B cell (primary cell): ENCODE results near the gene SS18L1. TPM values are rescaled to one million over a fixed set of nuclear protein-coding genes. Genes with fewer than 3 reads are reported as not detected.

ENCODE experiments used
- ATAC-seq: fragments of 200-7000 bp; cut with Tn5 transposase; one replicate; pipeline ENCODE4 v1.10.0; 2021; ENCODE audit warnings: low read depth, mild to moderate bottlenecking, moderate number of reproducible peaks, moderate library complexity
- CTCF ChIA-PET: fragments of 350-600 bp; sonication (Branson Sonifier 250); formaldehyde crosslinking; loops from one replicate; lab custom pipeline; 2021; ENCODE audit warnings: antibody characterized with exemption, inconsistent platforms; lab: Charles Lee
- POLR2A ChIA-PET: fragments of 350-600 bp; sonication (Branson Sonifier 250); formaldehyde crosslinking; loops from one replicate; lab custom pipeline; 2021; ENCODE audit warnings: antibody characterized with exemption; lab: Charles Lee
- DNase-seq: peaks from one replicate; pipeline ENCODE4 v3.0.0; 2013
- H2AFZ ChIP-seq: 2 replicates; pipeline ENCODE4 v1.6.1; 2012; ENCODE audit warnings: mild to moderate bottlenecking, low read depth, low read length; ENCODE audit not compliant: insufficient read depth, poor library complexity, severe bottlenecking
- H3K27ac ChIP-seq, 2 donors: 1 replicate in 1 of 2; 2 replicates in 1 of 2; pipeline ENCODE4 v1.5.1; 2012 to 2013; ENCODE audit warnings: low read length in 2 of 2, mild to moderate bottlenecking in 2 of 2, moderate library complexity in 1 of 2
- H3K27me3 ChIP-seq, 4 experiments: fragments of 200-600 bp in 1 of 4; sonication (generic) in 1 of 4; replicated peaks in 1 of 4; 1 replicate in 2 of 4; 2 replicates in 2 of 4; pipeline versions ENCODE4 v1.6.1 to v1.7.0; 2013 to 2016; ENCODE audit warnings: low read length in 3 of 4, mild to moderate bottlenecking in 2 of 4, mixed read lengths in 1 of 4, moderate library complexity in 1 of 4; ENCODE audit not compliant: insufficient read depth in 4 of 4, control insufficient read depth in 3 of 4; ENCODE audit errors: control extremely low read depth in 1 of 4
- H3K36me3 ChIP-seq, 2 experiments: replicated peaks in 1 of 2; 1 replicate in 1 of 2; 2 replicates in 1 of 2; pipeline versions ENCODE4 v1.6.1 to v1.7.1; 2013; ENCODE audit warnings: low read length in 1 of 2; ENCODE audit not compliant: insufficient read depth in 2 of 2, control insufficient read depth in 1 of 2; ENCODE audit errors: control extremely low read depth in 1 of 2, extremely low read depth in 1 of 2
- H3K4me1 ChIP-seq, 2 donors: fragments of 200-600 bp in 1 of 2; sonication (generic) in 1 of 2; 1 replicate in 1 of 2; 2 replicates in 1 of 2; pipeline versions ENCODE4 v1.5.1 to v1.6.1; 2013 to 2017; ENCODE audit warnings: low read length in 2 of 2; ENCODE audit not compliant: control insufficient read depth in 2 of 2, insufficient read depth in 2 of 2
- H3K4me2 ChIP-seq: replicated peaks from 2 replicates; pipeline ENCODE3; 2012; ENCODE audit warnings: mild to moderate bottlenecking, low read depth, low read length; ENCODE audit not compliant: poor library complexity, severe bottlenecking
- H3K4me3 ChIP-seq, 5 experiments: fragments of 200-600 bp in 1 of 5; sonication (generic) in 1 of 5; 1 replicate in 3 of 5; 2 replicates in 2 of 5; pipeline versions ENCODE4 v1.5.1 to v1.7.0; 2011 to 2016; ENCODE audit warnings: low read length in 4 of 5, mild to moderate bottlenecking in 4 of 5, low read depth in 2 of 5, control low read depth in 1 of 5, moderate library complexity in 1 of 5; ENCODE audit not compliant: insufficient read depth in 1 of 5; ENCODE audit errors: control extremely low read depth in 1 of 5, extremely low read depth in 1 of 5
- H3K79me2 ChIP-seq: fragments of 200-600 bp; sonication (generic); one replicate; pipeline ENCODE4 v1.6.0; 2016; ENCODE audit warnings: low read length; ENCODE audit not compliant: control insufficient read depth, insufficient read depth
- H3K9ac ChIP-seq: fragments of 200-600 bp; sonication (generic); 2 replicates; pipeline ENCODE4 v1.6.1; 2017; ENCODE audit warnings: mild to moderate bottlenecking, low read length, moderate library complexity
- H3K9me3 ChIP-seq, 3 donors: one replicate each; pipeline versions ENCODE4 v1.6.1 to v1.7.1; 2013; ENCODE audit warnings: low read length in 2 of 3; ENCODE audit not compliant: control insufficient read depth in 2 of 3, insufficient read depth in 1 of 3; ENCODE audit errors: control extremely low read depth in 1 of 3
- H4K20me1 ChIP-seq: 2 replicates; pipeline ENCODE4 v1.6.0; 2012; ENCODE audit warnings: mild to moderate bottlenecking, low read length; ENCODE audit not compliant: insufficient read depth, control insufficient read depth, poor library complexity, severe bottlenecking
- H3K27ac Mint-ChIP-seq: one replicate; pipeline ENCODE4 v1.8.0; 2021; ENCODE audit warnings: mixed read lengths
- H3K27me3 Mint-ChIP-seq: one replicate; pipeline ENCODE4 v1.8.0; 2021; ENCODE audit warnings: mixed read lengths
- H3K4me1 Mint-ChIP-seq: one replicate; pipeline ENCODE4 v1.8.0; 2021; ENCODE audit warnings: mixed read lengths
- H3K4me3 Mint-ChIP-seq: one replicate; pipeline ENCODE4 v1.8.0; 2021; ENCODE audit warnings: mixed read lengths
- H3K9me3 Mint-ChIP-seq: one replicate; pipeline ENCODE4 v1.8.0; 2022; ENCODE audit warnings: mixed read lengths; ENCODE audit not compliant: insufficient read depth
- CTCF ChIP-seq: fragments of 200-600 bp; IDR thresholded peaks from one replicate; pipeline ENCODE4 v1.8.0; 2022; ENCODE audit warnings: antibody characterized with exemption, mild to moderate bottlenecking
- EZH2 ChIP-seq: IDR thresholded peaks from 2 replicates; pipeline ENCODE4 v1.6.1; 2012; ENCODE audit warnings: borderline replicate concordance, low read depth, mild to moderate bottlenecking, moderate library complexity, low read length; ENCODE audit not compliant: insufficient read depth, poor library complexity, severe bottlenecking
- WGBS: methylation state at CpG from one replicate; pipeline ENCODE4 v1.1.5; 2013; ENCODE audit warnings: missing lambda C conversion rate; ENCODE audit not compliant: insufficient coverage; 5-methylcytosine and 5-hydroxymethylcytosine counted together
- intact Hi-C: fragments of 100-400 bp; cut with micrococcal nuclease; formaldehyde crosslinking; loops from one replicate; pipeline ENCODE4 v1.10.0; 2022
- polyA plus RNA-seq: library from polyadenylated mRNA; depleted of rRNA; stranded (reverse); fragments of >200 nt; gene quantifications from 2 replicates; pipeline ENCODE4 v1.2.3, GENCODE V29; 2012
- total RNA-seq, 2 donors: library from RNA; stranded (reverse); fragments of 120-200 nt in 1 of 2; gene quantifications; 1 replicate in 1 of 2; 2 replicates in 1 of 2; pipeline versions ENCODE4 v1.2.3 to v1.2.4, GENCODE V29; 2013 to 2022

The SS18L1 gene
- total and polyA plus RNA-seq, 2 donors (not counting 1 experiment from before 2014, with no cell fraction given) = 15.4 to 20.7 TPM

- H3K4me2 ChIP-seq = peak overlapping the region; percentile 91
- H3K9ac ChIP-seq = no peak overlapping the region
- POLR2A ChIA-PET = no interaction called here
- peak overlapping the region; percentile 91 for H3K4me3 Mint-ChIP-seq
- peaks cover 24 to 29% of the 10 kb centered on the region in 2 donors for H3K4me1 ChIP-seq
- no peaks in the 10 kb centered on the region for H3K9me3 ChIP-seq
- peak overlapping the region; percentile 90 for H3K27ac Mint-ChIP-seq
- TF ChIP-seq CTCF (no peak), EZH2 (no peak)
- H3K79me2 ChIP-seq = peaks cover 39% of the 10 kb centered on the region
- H3K27ac ChIP-seq = peak overlapping the region in 1 of 2 donors; percentile 75
- peaks cover 65% of the 10 kb centered on the region for H4K20me1 ChIP-seq
- H2AFZ ChIP-seq = no peak overlapping the region
- peaks cover 1 to 40% of the 10 kb centered on the region in 2 experiments for H3K36me3 ChIP-seq
- DNase-seq (no peak), ATAC-seq (no peak)
- H3K9me3 Mint-ChIP-seq = no peaks in the 10 kb centered on the region
- intact Hi-C loops = loop anchor here (5.0 kb wide), 1 partner anchor 74 kb away; the partner anchor contains the start of gene TAF4
- 89% methylated on average over 6 of the region's 7 CpGs for WGBS
- H3K4me3 ChIP-seq = no peak overlapping the region
- CTCF ChIA-PET = interaction anchor here (1.7 to 2.0 kb wide), 2 partner anchors 16 to 75 kb away, joined by 5 to 6 read pairs; no protein-coding TSS in a partner anchor
- no peaks in the 10 kb centered on the region for H3K27me3 ChIP-seq
- no peaks in the 10 kb centered on the region for H3K27me3 Mint-ChIP-seq
- H3K4me1 Mint-ChIP-seq = peaks cover 45% of the 10 kb centered on the region
Observed at GRCh38 chr20:62141043-62141396, 2.5 kb upstream of the SS18L1 start.
